H1 (cell line): ENCODE data around the gene SEMA3C. TPM values are rescaled to one million over a fixed set of nuclear protein-coding genes. Genes with fewer than 3 reads are reported as not detected.

Experiments
- CTCF ChIA-PET: fragments of 300-600 bp; sonication (Branson Sonifier 250); formaldehyde crosslinking; loops from one replicate; lab custom pipeline; 2021; ENCODE audit not compliant: partially characterized antibody; lab: Charles Lee
- POLR2A ChIA-PET: fragments of 300-600 bp; sonication (Branson Sonifier 250); formaldehyde crosslinking; loops from one replicate; lab custom pipeline; 2021; ENCODE audit warnings: inconsistent platforms; ENCODE audit not compliant: partially characterized antibody; lab: Charles Lee
- DNase-seq, 2 experiments: peaks; one replicate each; pipeline versions ENCODE4 v3.0.0 to v3.0.0-alpha.2; 2010 to 2022; ENCODE audit warnings: low spot score in 2 of 2, low read depth in 1 of 2, mixed read lengths in 1 of 2
- FAIRE-seq: peaks from 2 replicates; lab custom pipeline; 2011; peaks lifted over from hg19 to GRCh38; lab: Jason Lieb, UNC
- H2AFZ ChIP-seq: 2 replicates; pipeline ENCODE4 v1.8.1; 2012; ENCODE audit warnings: low read length, inconsistent platforms
- H2AK5ac ChIP-seq: 2 replicates; pipeline ENCODE4 v1.6.1; 2013; ENCODE audit warnings: low read depth, low read length
- H2BK120ac ChIP-seq: replicated peaks from 2 replicates; pipeline ENCODE3; 2013; ENCODE audit warnings: low read depth, low read length, inconsistent platforms
- H2BK12ac ChIP-seq: 2 replicates; pipeline ENCODE4 v1.6.1; 2013; ENCODE audit warnings: low read depth, low read length
- H2BK15ac ChIP-seq: 2 replicates; pipeline ENCODE4 v1.6.1; 2013; ENCODE audit warnings: low read length
- H2BK20ac ChIP-seq: 2 replicates; pipeline ENCODE4 v1.6.1; 2013; ENCODE audit warnings: low read length
- H2BK5ac ChIP-seq: 2 replicates; pipeline ENCODE4 v1.6.1; 2013; ENCODE audit warnings: low read depth, low read length
- H3K14ac ChIP-seq: 2 replicates; pipeline ENCODE4 v1.6.1; 2013; ENCODE audit warnings: inconsistent platforms; ENCODE audit not compliant: insufficient read length
- H3K18ac ChIP-seq: 2 replicates; pipeline ENCODE4 v1.6.1; 2013; ENCODE audit warnings: low read length; ENCODE audit errors: extremely low read depth
- H3K23ac ChIP-seq: 2 replicates; pipeline ENCODE4 v1.6.1; 2013; ENCODE audit warnings: inconsistent platforms; ENCODE audit not compliant: insufficient read length
- H3K23me2 ChIP-seq: 2 replicates; pipeline ENCODE4 v1.6.1; 2013; ENCODE audit warnings: low read depth, low read length
- H3K27ac ChIP-seq: 2 replicates; pipeline ENCODE4 v1.6.1; 2011; ENCODE audit warnings: low read depth, low read length, inconsistent platforms
- H3K27me3 ChIP-seq, 4 experiments: replicated peaks in 1 of 4; 1 replicate in 1 of 4; 2 replicates in 3 of 4; pipeline versions ENCODE4 v1.6.1 to v1.8.1; 2011 to 2013; ENCODE audit warnings: low read length in 3 of 4, mild to moderate bottlenecking in 3 of 4, inconsistent platforms in 2 of 4, mixed read lengths in 2 of 4, moderate library complexity in 1 of 4; ENCODE audit not compliant: control insufficient read depth in 3 of 4, insufficient read depth in 3 of 4; ENCODE audit errors: extremely low read depth in 1 of 4
- H3K36me3 ChIP-seq, 4 experiments: 2 replicates each; pipeline versions ENCODE4 v1.6.1 to v1.8.1; 2011 to 2013; ENCODE audit warnings: mild to moderate bottlenecking in 4 of 4, low read length in 3 of 4, moderate library complexity in 2 of 4, control low read depth in 1 of 4, inconsistent platforms in 1 of 4; ENCODE audit not compliant: insufficient read depth in 4 of 4, control insufficient read depth in 2 of 4
- H3K4ac ChIP-seq: replicated peaks from 2 replicates; pipeline ENCODE3; 2013; ENCODE audit warnings: low read length, low read depth, mixed read lengths, inconsistent platforms; ENCODE audit not compliant: insufficient read length
- H3K4me1 ChIP-seq, 4 experiments: replicated peaks in 1 of 4; 1 replicate in 1 of 4; 2 replicates in 3 of 4; pipeline versions ENCODE4 v1.6.1 to v1.8.1; 2011 to 2013; ENCODE audit warnings: low read length in 3 of 4, inconsistent platforms in 2 of 4, mixed read lengths in 1 of 4; ENCODE audit not compliant: insufficient read depth in 4 of 4, control insufficient read depth in 3 of 4
- H3K4me2 ChIP-seq, 2 experiments: 2 replicates each; pipeline versions ENCODE4 v1.6.1 to v1.8.1; 2011 to 2013; ENCODE audit warnings: low read depth in 2 of 2, low read length in 2 of 2, control low read depth in 1 of 2, inconsistent platforms in 1 of 2, mild to moderate bottlenecking in 1 of 2; ENCODE audit not compliant: insufficient read depth in 1 of 2
- H3K4me3 ChIP-seq, 4 experiments: fragments of 200-600, 300-600 bp in 1 of 4; sonication (generic), shearing (Covaris generic), sonication (Bioruptor Twin) in 1 of 4; 2 replicates each; pipeline versions ENCODE4 v1.5.1 to v1.8.1; 2011 to 2016; ENCODE audit warnings: low read length in 4 of 4, low read depth in 3 of 4, control low read depth in 2 of 4, inconsistent platforms in 2 of 4, mild to moderate bottlenecking in 2 of 4, mixed read lengths in 1 of 4, moderate library complexity in 1 of 4; ENCODE audit not compliant: insufficient read depth in 2 of 4; ENCODE audit errors: extremely low read depth in 1 of 4
- H3K56ac ChIP-seq: replicated peaks from 2 replicates; pipeline ENCODE3; 2013; ENCODE audit warnings: low read depth, mild to moderate bottlenecking, mixed read lengths, low read length, inconsistent platforms; ENCODE audit not compliant: insufficient read length
- H3K79me1 ChIP-seq: 2 replicates; pipeline ENCODE4 v1.6.1; 2013; ENCODE audit warnings: low read depth, low read length, control low read depth
- H3K79me2 ChIP-seq, 2 experiments: 2 replicates each; pipeline versions ENCODE4 v1.6.1 to v1.8.1; 2012 to 2013; ENCODE audit warnings: low read length in 2 of 2, mild to moderate bottlenecking in 2 of 2, inconsistent platforms in 1 of 2; ENCODE audit not compliant: insufficient read depth in 2 of 2, control insufficient read depth in 1 of 2
- H3K9ac ChIP-seq, 4 experiments: replicated peaks in 1 of 4; 1 replicate in 1 of 4; 2 replicates in 3 of 4; pipeline versions ENCODE4 v1.6.1 to v1.8.1; 2011 to 2013; ENCODE audit warnings: low read depth in 3 of 4, low read length in 3 of 4, control low read depth in 2 of 4, mild to moderate bottlenecking in 2 of 4, moderate library complexity in 2 of 4, inconsistent platforms in 1 of 4; ENCODE audit errors: extremely low read depth in 1 of 4
- H3K9me3 ChIP-seq, 2 experiments: 2 replicates each; pipeline versions ENCODE4 v1.6.1 to v1.8.1; 2012 to 2013; ENCODE audit warnings: mild to moderate bottlenecking in 2 of 2, moderate library complexity in 2 of 2, control low read depth in 1 of 2, inconsistent platforms in 1 of 2, low read depth in 1 of 2, low read length in 1 of 2, mixed read lengths in 1 of 2; ENCODE audit not compliant: insufficient read depth in 2 of 2
- H4K20me1 ChIP-seq, 2 experiments: replicated peaks in 1 of 2; 2 replicates each; pipeline versions ENCODE3 to v1.8.1; 2011 to 2013; ENCODE audit warnings: inconsistent platforms in 2 of 2, low read length in 2 of 2, mild to moderate bottlenecking in 1 of 2; ENCODE audit not compliant: insufficient read depth in 2 of 2, control insufficient read depth in 1 of 2
- H4K5ac ChIP-seq: 2 replicates; pipeline ENCODE4 v1.6.1; 2013; ENCODE audit warnings: low read length, low read depth, mixed read lengths, inconsistent platforms; ENCODE audit not compliant: insufficient read length
- H4K8ac ChIP-seq: 2 replicates; pipeline ENCODE4 v1.8.0; 2013; ENCODE audit warnings: mild to moderate bottlenecking, moderate library complexity, low read length, inconsistent platforms; ENCODE audit not compliant: insufficient read depth; ENCODE audit errors: extremely low read depth
- H4K91ac ChIP-seq: replicated peaks from 2 replicates; pipeline ENCODE3; 2013; ENCODE audit warnings: low read length, mixed read lengths, inconsistent platforms; ENCODE audit not compliant: insufficient read length
- ATF2 ChIP-seq: IDR thresholded peaks from 2 replicates; pipeline ENCODE4 v1.6.1; 2012; ENCODE audit warnings: low read length, inconsistent platforms
- BACH1 ChIP-seq: IDR thresholded peaks from 2 replicates; pipeline ENCODE4 v1.6.1; 2012; ENCODE audit warnings: low read length, improper control_type of control experiment
- BCL11A ChIP-seq, 2 experiments: IDR thresholded peaks; one replicate each; pipeline ENCODE4 v1.6.1; 2011; ENCODE audit warnings: low read depth in 2 of 2, low read length in 2 of 2, mild to moderate bottlenecking in 2 of 2
- EGR1 ChIP-seq: IDR thresholded peaks from 2 replicates; pipeline ENCODE4 v1.6.1; 2011; ENCODE audit warnings: low read depth, low read length, borderline replicate concordance
- GABPA ChIP-seq: IDR thresholded peaks from 2 replicates; pipeline ENCODE4 v1.6.1; 2011; ENCODE audit warnings: mild to moderate bottlenecking, low read length, moderate library complexity, borderline replicate concordance; ENCODE audit not compliant: insufficient read depth
- MAFK ChIP-seq: IDR thresholded peaks from 2 replicates; pipeline ENCODE4 v1.6.1; 2012; ENCODE audit warnings: low read depth, mild to moderate bottlenecking, improper control_type of control experiment, low read length
- POLR2AphosphoS5 ChIP-seq: IDR thresholded peaks from 2 replicates; pipeline ENCODE4 v1.6.1; 2011; ENCODE audit warnings: low read depth, low read length
- RAD21 ChIP-seq, 2 experiments: IDR thresholded peaks in 1 of 2; conservative IDR thresholded peaks in 1 of 2; 2 replicates each; pipeline ENCODE4 v1.6.1; 2011; ENCODE audit warnings: low read depth in 2 of 2, low read length in 2 of 2, improper control_type of control experiment in 1 of 2, inconsistent platforms in 1 of 2, mild to moderate bottlenecking in 1 of 2, moderate library complexity in 1 of 2
- RFX5 ChIP-seq: IDR thresholded peaks from 2 replicates; pipeline ENCODE4 v1.6.1; 2011; ENCODE audit warnings: low read depth, low read length, improper control_type of control experiment, borderline replicate concordance
- SIX5 ChIP-seq: IDR thresholded peaks from 2 replicates; pipeline ENCODE4 v1.6.1; 2011; ENCODE audit warnings: mild to moderate bottlenecking, low read depth, low read length
- TCF12 ChIP-seq: IDR thresholded peaks from 2 replicates; pipeline ENCODE4 v1.6.1; 2011; ENCODE audit warnings: low read depth, mild to moderate bottlenecking, low read length
- WGBS, 2 experiments: shearing (Covaris generic) in 1 of 2; methylation state at CpG; one replicate each; pipeline versions ENCODE4 v1.1.6 to v1.1.7; 2013 to 2015; ENCODE audit warnings: low lambda C conversion rate in 2 of 2, mixed read lengths in 2 of 2, inconsistent platforms in 1 of 2, low coverage in 1 of 2, missing lambda C conversion rate in 1 of 2; ENCODE audit not compliant: insufficient replicate concordance in 2 of 2, insufficient coverage in 1 of 2, insufficient read length in 1 of 2; ENCODE audit errors: extremely low coverage in 1 of 2, missing lambda C conversion rate in 1 of 2; 5-methylcytosine and 5-hydroxymethylcytosine counted together
- polyA plus RNA-seq, 7 experiments: library from polyadenylated mRNA; depleted of rRNA in 3 of 7; stranded (reverse) in 5 of 7; unstranded in 2 of 7; fragments of >200 nt in 5 of 7; fragments of 200-250 nt in 2 of 7; gene quantifications; 1 replicate in 5 of 7; 2 replicates in 1 of 7; 4 replicates in 1 of 7; pipeline versions ENCODE4 v1.2.1 to v1.2.3, GENCODE V29; 2011 to 2013; ENCODE audit warnings: missing spikeins in 2 of 7, mixed read lengths in 2 of 7
- total RNA-seq: library from RNA; stranded (reverse); fragmentation: NEBNext Ultra II Directional; extraction: Animal tissue kit (Norgen Biotek cat#: 25700); gene quantifications from 2 replicates; pipeline ENCODE4 v1.2.1, GENCODE V29; 2021

The SEMA3C gene
- total and polyA plus RNA-seq, 2 of the 8 experiments (the other 6 are each of a cell fraction or from before 2014, with no cell fraction given): 0.15 to 1.4 TPM

GRCh38 chr7:80708123-80708522 lies 210.7 kb downstream of the SEMA3C start:
- H3K23me2 ChIP-seq: no peaks in the 10 kb centered on the region
- TF ChIP-seq SIX5 (no peak), MAFK (no peak), GABPA (no peak), EGR1 (no peak), RAD21 (IDR thresholded peaks at IDR 0.05 in 1 of 2, conservative IDR thresholded peaks at IDR 0.05 in 1 of 2; ENCODE audit: low read depth in 2 of 2, low read length in 2 of 2) (no peak), RFX5 (no peak), BACH1 (no peak), BCL11A (IDR thresholded peaks at IDR 0.05; ENCODE audit: low read depth in 2 of 2, low read length in 2 of 2) (no peak), ATF2 (no peak), POLR2AphosphoS5 (no peak), TCF12 (no peak)
- H2AK5ac ChIP-seq: no peak overlapping the region
- no peaks in the 10 kb centered on the region for H4K20me1 ChIP-seq
- no peak overlapping the region for H2BK20ac ChIP-seq
- ChIA-PET CTCF (no interaction called here), POLR2A (no interaction called here)
- no peak overlapping the region for H2BK12ac ChIP-seq
- no peak overlapping the region for H4K8ac ChIP-seq
- H4K5ac ChIP-seq: no peak overlapping the region
- FAIRE-seq (no peak), DNase-seq (no peak)
- H2BK120ac ChIP-seq: no peak overlapping the region
- no peak overlapping the region for H3K9ac ChIP-seq
- peaks cover 0 to 3% of the 10 kb centered on the region in 2 experiments; a peak in 2 of 4 replicates for H3K9me3 ChIP-seq
- H2BK15ac ChIP-seq: no peak overlapping the region
- H3K23ac ChIP-seq: no peak overlapping the region
- 0 out of 2 replicates have a peak overlapping the region, but pooled peaks have one; percentile 50 for H2AFZ ChIP-seq
- no peak overlapping the region for H3K27ac ChIP-seq
- no peak overlapping the region for H3K18ac ChIP-seq
- no peaks in the 10 kb centered on the region for H3K79me2 ChIP-seq
- H3K4me3 ChIP-seq: no peak overlapping the region
- H3K56ac ChIP-seq: no peak overlapping the region
- H3K4me2 ChIP-seq: no peak overlapping the region
- H3K4ac ChIP-seq: no peak overlapping the region
- H3K14ac ChIP-seq: no peak overlapping the region
- H3K36me3 ChIP-seq: no peaks in the 10 kb centered on the region
- WGBS, 2 experiments: 93% methylated on average over 2 of the region's 2 CpGs; no CpG with 5 or more reads in 1 of the 2 experiments
- 0 out of 7 replicates have a peak, but pooled peaks cover 0 to 3% (median 1%) of the 10 kb centered on the region in 4 experiments for H3K4me1 ChIP-seq
- no peaks in the 10 kb centered on the region for H3K27me3 ChIP-seq
- H2BK5ac ChIP-seq: no peak overlapping the region
- no peak overlapping the region for H4K91ac ChIP-seq
- no peaks in the 10 kb centered on the region for H3K79me1 ChIP-seq
